Gastroesophageal sphincter (tissue), 4 donors: ENCODE results near the gene MTRF1. TPM values are rescaled to one million over a fixed set of nuclear protein-coding genes. Genes with fewer than 3 reads are reported as not detected.

Source experiments
- ATAC-seq: fragments of 150-250 bp; one replicate; pipeline ENCODE4 v1.9.1; 2016; ENCODE audit warnings: mild to moderate bottlenecking, moderate library complexity
- H3K27ac ChIP-seq, 4 donors: fragments of 200-600 bp; sonication (generic) in 3 of 4; 1 replicate in 3 of 4; 2 replicates in 1 of 4; pipeline ENCODE4 v1.5.1; 2016 to 2019
- H3K27me3 ChIP-seq: fragments of 200-600 bp; sonication (generic); one replicate; pipeline ENCODE4 v1.5.1; 2019
- H3K36me3 ChIP-seq, 2 donors: fragments of 200-600 bp; sonication (generic); one replicate each; pipeline ENCODE4 v1.5.1; 2019; ENCODE audit warnings: control low read depth in 1 of 2
- H3K4me1 ChIP-seq, 3 donors: fragments of 200-600 bp; sonication (generic); 1 replicate in 2 of 3; 2 replicates in 1 of 3; pipeline ENCODE4 v1.5.1; 2016 to 2019; ENCODE audit warnings: control low read depth in 2 of 3
- H3K4me3 ChIP-seq, 2 donors: fragments of 200-600 bp; sonication (generic); one replicate each; pipeline ENCODE4 v1.5.1; 2019; ENCODE audit warnings: mild to moderate bottlenecking in 1 of 2, moderate library complexity in 1 of 2
- H3K9me3 ChIP-seq, 3 donors: fragments of 200-600 bp; sonication (generic); one replicate each; pipeline ENCODE4 v1.5.1; 2017 to 2019; ENCODE audit warnings: control low read depth in 2 of 3
- EP300 ChIP-seq: sonication (generic); formaldehyde crosslinking; IDR thresholded peaks from one replicate; pipeline ENCODE4 v1.6.1; 2017; ENCODE audit warnings: antibody characterized with exemption, mild to moderate bottlenecking
- POLR2A ChIP-seq, 2 donors: fragments of 450-650 bp; IDR thresholded peaks; one replicate each; pipeline ENCODE4 v1.6.1; 2017; ENCODE audit warnings: antibody characterized with exemption in 2 of 2, mild to moderate bottlenecking in 2 of 2, moderate library complexity in 1 of 2
- POLR2AphosphoS5 ChIP-seq: sonication (generic); formaldehyde crosslinking; IDR thresholded peaks from one replicate; pipeline ENCODE4 v1.6.1; 2017; ENCODE audit warnings: antibody characterized with exemption
- WGBS, 2 donors: methylation state at CpG; one replicate each; pipeline ENCODE4 v1.1.5; 2018; ENCODE audit warnings: low coverage in 1 of 2; 5-methylcytosine and 5-hydroxymethylcytosine counted together
- total RNA-seq, 4 donors: library from RNA; depleted of rRNA; stranded (reverse); fragments of >200 nt; gene quantifications; one replicate each; pipeline ENCODE4 v1.1.0, GENCODE V29; 2016
- TF ChIP-seq, protein P1 (sequence below), 4 experiments: fragments of 200-600 bp in 2 of 4; fragments of 450-650 bp in 2 of 4; sonication (generic) in 1 of 4; IDR thresholded peaks; one replicate each; pipeline ENCODE4 v1.5.1; 2017 to 2019; ENCODE audit warnings: antibody characterized with exemption in 4 of 4, mild to moderate bottlenecking in 2 of 4, moderate library complexity in 2 of 4

Gene MTRF1
- total RNA-seq, 4 donors from 2014 or later, result 7.3 to 14.4 (median 10.2) TPM

DNA sequence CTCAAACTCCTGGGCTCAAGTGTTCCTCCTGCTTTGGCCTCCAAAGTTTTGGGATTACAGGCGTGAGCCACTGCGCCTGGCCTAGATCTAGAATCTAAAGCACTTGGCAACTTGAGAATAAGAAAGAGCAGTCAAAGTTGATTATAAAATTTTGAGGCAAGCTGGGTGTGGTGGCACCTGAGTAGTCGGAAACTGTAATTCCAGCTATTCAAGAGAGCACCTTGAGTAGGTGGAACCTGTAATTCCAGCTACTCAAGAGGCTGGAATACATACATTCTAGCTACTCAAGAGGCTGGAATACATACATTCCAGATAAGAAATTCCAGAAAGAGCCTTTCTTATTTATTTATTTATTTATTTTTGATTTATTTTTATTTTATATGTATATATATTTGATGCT lies 39.4 kb upstream of the MTRF1 start:
- no peaks in the 10 kb centered on the region for H3K4me1 ChIP-seq
- no peak for TF ChIP-seq POLR2A (IDR thresholded peaks at IDR 0.05)
- TF ChIP-seq EP300, result no peak
- TF ChIP-seq POLR2AphosphoS5, result no peak
- TF ChIP-seq, protein P1, sequence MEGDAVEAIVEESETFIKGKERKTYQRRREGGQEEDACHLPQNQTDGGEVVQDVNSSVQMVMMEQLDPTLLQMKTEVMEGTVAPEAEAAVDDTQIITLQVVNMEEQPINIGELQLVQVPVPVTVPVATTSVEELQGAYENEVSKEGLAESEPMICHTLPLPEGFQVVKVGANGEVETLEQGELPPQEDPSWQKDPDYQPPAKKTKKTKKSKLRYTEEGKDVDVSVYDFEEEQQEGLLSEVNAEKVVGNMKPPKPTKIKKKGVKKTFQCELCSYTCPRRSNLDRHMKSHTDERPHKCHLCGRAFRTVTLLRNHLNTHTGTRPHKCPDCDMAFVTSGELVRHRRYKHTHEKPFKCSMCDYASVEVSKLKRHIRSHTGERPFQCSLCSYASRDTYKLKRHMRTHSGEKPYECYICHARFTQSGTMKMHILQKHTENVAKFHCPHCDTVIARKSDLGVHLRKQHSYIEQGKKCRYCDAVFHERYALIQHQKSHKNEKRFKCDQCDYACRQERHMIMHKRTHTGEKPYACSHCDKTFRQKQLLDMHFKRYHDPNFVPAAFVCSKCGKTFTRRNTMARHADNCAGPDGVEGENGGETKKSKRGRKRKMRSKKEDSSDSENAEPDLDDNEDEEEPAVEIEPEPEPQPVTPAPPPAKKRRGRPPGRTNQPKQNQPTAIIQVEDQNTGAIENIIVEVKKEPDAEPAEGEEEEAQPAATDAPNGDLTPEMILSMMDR (IDR thresholded peaks at IDR 0.05), result no peak
- no peaks in the 10 kb centered on the region for H3K36me3 ChIP-seq
- no peak overlapping the region for H3K4me3 ChIP-seq
- no peaks in the 10 kb centered on the region for H3K9me3 ChIP-seq
- WGBS, 2 donors, result 93 to 100% methylated on average over 1 to 3 of the region's 3 CpGs
- no peaks in the 10 kb centered on the region for H3K27me3 ChIP-seq
- no peak for ATAC-seq
- H3K27ac ChIP-seq, result no peak overlapping the region

DNA sequence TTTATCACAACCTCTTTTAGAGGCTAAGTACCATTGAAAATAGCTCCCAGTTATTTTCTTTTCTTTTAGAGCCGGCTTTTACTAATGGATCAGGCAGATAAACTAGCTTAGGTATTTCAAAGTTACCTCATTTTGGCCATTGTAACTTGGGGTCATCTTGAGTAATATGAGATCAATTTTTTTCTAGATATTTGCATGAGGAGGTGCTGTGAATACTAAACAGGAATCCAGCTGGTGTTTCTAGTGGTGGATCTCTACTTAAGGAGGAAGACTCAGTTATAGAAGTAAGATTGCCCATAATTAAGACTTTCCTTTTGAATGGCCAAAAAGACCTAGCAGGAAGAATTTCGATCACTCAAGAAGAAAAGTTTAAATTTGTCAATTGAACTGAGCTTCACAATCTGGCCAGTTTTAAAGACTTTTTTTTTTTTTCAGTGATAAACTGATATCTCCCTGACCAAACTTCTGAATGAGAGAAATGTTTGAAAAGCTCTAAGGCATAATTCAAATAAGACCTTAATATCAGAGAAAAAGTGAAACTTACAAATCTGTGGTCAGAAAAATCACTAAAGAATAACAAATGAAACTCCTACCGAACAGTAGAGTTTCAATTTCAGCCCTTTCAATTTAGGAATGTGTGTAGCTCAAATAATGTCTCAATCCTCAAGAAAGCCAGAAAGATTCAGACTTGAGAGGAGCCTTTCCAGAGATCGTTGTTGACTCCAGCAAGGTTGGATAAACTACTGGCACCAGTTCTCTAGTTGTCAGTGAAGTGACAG lies 36.1 kb upstream of the MTRF1 start:
- WGBS, 2 donors, result 90 to 96% methylated on average over 4 of the region's 4 CpGs
- H3K9me3 ChIP-seq, result no peaks in the 10 kb centered on the region
- H3K27me3 ChIP-seq, result no peaks in the 10 kb centered on the region
- no peaks in the 10 kb centered on the region for H3K36me3 ChIP-seq
- H3K27ac ChIP-seq, result no peak overlapping the region
- no peaks in the 10 kb centered on the region for H3K4me1 ChIP-seq
- no peak overlapping the region for H3K4me3 ChIP-seq
- ATAC-seq, result no peak
- TF ChIP-seq POLR2A (IDR thresholded peaks at IDR 0.05) (no peak), POLR2AphosphoS5 (no peak), EP300 (no peak)
- TF ChIP-seq, protein P1 (IDR thresholded peaks at IDR 0.05), result no peak

DNA sequence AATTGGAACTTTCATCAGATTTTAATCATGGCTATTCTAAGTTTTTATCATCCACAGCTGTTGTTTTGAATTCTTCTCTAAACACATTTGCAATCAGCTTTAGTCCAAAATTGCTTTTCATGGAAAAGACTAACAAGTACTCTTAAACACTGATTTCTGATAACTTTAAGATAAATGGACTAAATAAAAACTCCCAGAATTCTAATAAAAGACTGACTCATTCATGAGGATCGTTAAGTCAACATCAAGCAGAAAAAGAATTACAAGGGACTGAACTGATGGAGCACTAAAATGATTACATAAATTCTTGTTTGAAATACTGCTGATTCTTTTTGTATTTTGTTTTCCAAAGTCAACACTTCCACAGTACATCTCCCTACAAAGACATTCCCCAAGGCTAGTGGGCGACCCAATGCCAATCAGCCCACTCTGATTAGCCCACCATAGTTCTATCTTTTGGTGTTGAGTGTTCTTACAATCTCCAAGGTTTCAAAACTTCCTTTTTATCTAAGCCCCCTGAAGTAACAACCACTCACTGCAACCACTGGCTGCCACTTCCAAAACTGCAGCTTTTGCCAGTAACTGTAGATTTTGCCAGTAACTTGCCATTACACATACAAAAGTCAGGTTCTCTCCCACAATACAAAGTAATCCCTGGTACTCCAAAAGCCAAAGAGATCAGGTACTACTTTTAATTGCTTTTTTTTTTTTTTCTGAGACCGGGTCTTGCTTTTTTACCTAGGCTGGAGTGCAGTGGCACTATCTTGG lies 33.7 kb upstream of the MTRF1 start:
- WGBS, 2 donors, result 60 to 79% methylated on average over 2 to 3 of the region's 3 CpGs
- H3K9me3 ChIP-seq, result no peaks in the 10 kb centered on the region
- H3K27ac ChIP-seq, result no peak overlapping the region
- TF ChIP-seq POLR2AphosphoS5 (no peak), EP300 (no peak), POLR2A (IDR thresholded peaks at IDR 0.05) (no peak)
- TF ChIP-seq, protein P1 (IDR thresholded peaks at IDR 0.05), result no peak
- no peak overlapping the region for H3K4me3 ChIP-seq
- no peaks in the 10 kb centered on the region for H3K36me3 ChIP-seq
- no peak for ATAC-seq
- H3K27me3 ChIP-seq, result no peaks in the 10 kb centered on the region
- H3K4me1 ChIP-seq, result no peaks in the 10 kb centered on the region

DNA sequence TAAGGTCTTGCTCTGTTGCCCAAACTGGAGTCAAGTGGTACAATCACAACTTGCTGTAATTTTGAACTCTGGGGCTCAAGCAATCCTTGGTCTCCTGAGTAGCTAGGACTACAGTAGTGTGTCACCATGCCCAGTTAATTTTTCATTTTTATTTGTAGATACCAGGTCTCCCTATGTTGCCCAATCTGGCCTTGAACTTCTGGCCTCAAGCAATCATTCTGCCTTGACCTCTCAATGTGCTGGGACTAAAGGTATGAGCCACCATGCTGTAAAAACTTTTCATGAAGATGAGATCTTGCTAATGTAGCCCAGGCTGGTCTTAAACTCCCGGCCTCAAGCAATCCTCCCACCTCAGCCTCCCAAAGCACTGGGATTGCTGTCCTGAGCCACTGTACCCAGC lies 32.6 kb upstream of the MTRF1 start:
- ATAC-seq, result no peak
- H3K27me3 ChIP-seq, result no peaks in the 10 kb centered on the region
- H3K4me3 ChIP-seq, result no peak overlapping the region
- H3K4me1 ChIP-seq, result no peaks in the 10 kb centered on the region
- no peaks in the 10 kb centered on the region for H3K36me3 ChIP-seq
- TF ChIP-seq, protein P1 (IDR thresholded peaks at IDR 0.05), result no peak
- TF ChIP-seq POLR2A (IDR thresholded peaks at IDR 0.05) (no peak), EP300 (no peak), POLR2AphosphoS5 (no peak)
- H3K27ac ChIP-seq, result no peak overlapping the region
- H3K9me3 ChIP-seq, result no peaks in the 10 kb centered on the region
- WGBS, 2 donors, result 87 to 100% methylated on average over 1 of the region's 1 CpG
